DOHH2 (cell line): ENCODE data around the gene SMYD1.

Experiments used
- CTCF ChIP-seq: fragments of 200-600 bp; sonication (generic); IDR thresholded peaks from one replicate; pipeline ENCODE4 v1.5.1; 2014; ENCODE audit warnings: antibody characterized with exemption, mild to moderate bottlenecking, low read depth, low read length; ENCODE audit not compliant: poor library complexity, severe bottlenecking
- EZH2phosphoT487 ChIP-seq: fragments of 200-600 bp; sonication (generic); IDR thresholded peaks from 2 replicates; pipeline ENCODE4 v1.6.1; 2017; ENCODE audit warnings: borderline replicate concordance, mild to moderate bottlenecking, antibody characterized with exemption, low read length, moderate library complexity, mixed read lengths

GRCh38 chr2:88060907-88061275 is 6.7 kb upstream of the SMYD1 start:
- TF ChIP-seq CTCF (no peak), EZH2phosphoT487 (no peak)
